ENCODE measurements around the gene CTDP1. TPM values are rescaled to one million over a fixed set of nuclear protein-coding genes. Genes with fewer than 3 reads are reported as not detected.
A peak's percentile ranks its signal among the peaks of the same experiment; 100 is the strongest.

The CTDP1 gene, protein sequence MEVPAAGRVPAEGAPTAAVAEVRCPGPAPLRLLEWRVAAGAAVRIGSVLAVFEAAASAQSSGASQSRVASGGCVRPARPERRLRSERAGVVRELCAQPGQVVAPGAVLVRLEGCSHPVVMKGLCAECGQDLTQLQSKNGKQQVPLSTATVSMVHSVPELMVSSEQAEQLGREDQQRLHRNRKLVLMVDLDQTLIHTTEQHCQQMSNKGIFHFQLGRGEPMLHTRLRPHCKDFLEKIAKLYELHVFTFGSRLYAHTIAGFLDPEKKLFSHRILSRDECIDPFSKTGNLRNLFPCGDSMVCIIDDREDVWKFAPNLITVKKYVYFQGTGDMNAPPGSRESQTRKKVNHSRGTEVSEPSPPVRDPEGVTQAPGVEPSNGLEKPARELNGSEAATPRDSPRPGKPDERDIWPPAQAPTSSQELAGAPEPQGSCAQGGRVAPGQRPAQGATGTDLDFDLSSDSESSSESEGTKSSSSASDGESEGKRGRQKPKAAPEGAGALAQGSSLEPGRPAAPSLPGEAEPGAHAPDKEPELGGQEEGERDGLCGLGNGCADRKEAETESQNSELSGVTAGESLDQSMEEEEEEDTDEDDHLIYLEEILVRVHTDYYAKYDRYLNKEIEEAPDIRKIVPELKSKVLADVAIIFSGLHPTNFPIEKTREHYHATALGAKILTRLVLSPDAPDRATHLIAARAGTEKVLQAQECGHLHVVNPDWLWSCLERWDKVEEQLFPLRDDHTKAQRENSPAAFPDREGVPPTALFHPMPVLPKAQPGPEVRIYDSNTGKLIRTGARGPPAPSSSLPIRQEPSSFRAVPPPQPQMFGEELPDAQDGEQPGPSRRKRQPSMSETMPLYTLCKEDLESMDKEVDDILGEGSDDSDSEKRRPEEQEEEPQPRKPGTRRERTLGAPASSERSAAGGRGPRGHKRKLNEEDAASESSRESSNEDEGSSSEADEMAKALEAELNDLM
- 10 to 100 TPM; 18.1 to 40.5 (median 25.7) TPM for total RNA-seq

DNA sequence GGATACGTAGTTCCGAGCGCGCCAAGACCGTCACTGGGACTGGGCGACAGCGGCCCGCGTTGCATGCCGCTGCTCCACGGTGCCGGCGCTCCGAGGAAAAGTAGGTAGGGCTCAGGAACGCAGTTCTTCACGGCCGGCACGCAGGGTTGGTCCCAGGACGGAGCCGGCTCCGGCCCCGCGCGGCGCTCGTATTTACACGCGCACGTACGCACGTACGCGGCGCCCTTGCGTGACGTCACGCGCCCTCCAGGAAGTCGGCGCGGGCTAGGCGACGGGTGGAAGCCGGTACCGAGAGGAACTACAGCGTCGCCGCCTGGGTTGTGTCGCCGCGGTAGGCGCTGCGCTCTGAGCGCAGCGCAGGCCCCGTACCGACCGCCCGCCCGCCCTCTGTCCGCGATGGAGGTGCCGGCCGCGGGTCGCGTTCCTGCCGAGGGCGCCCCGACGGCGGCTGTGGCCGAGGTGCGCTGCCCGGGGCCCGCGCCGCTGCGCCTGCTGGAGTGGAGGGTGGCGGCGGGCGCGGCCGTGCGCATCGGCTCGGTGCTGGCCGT lies at the start of gene CTDP1:
CTDP1 (plus strand) TSS at position 252 of the 548 bp plus-strand sequence; CDS start at position 397, 145 bp downstream.
- H3K36me3 ChIP-seq = peaks cover 0 to 23% (median 0%) of the 10 kb centered on the region in 3 donors
- no peaks in the 10 kb centered on the region for H3K9me3 ChIP-seq
- peak; percentile 77 to 89 for DNase-seq (ENCODE audit: low spot score in 2 of 2)
- 0 to 1% methylated on average over 18 to 26 of the region's 88 CpGs for WGBS, 2 donors
- peak within 1 kb of the TSS; percentile 78 to 100 (median 80) for H3K4me3 ChIP-seq
- peaks cover 0 to 52% (median 23%) of the 10 kb centered on the region in 4 donors for H3K4me1 ChIP-seq
- peak; percentile 71 to 84 for TF ChIP-seq EP300 (IDR thresholded peaks at IDR 0.05)
- TF ChIP-seq, protein P1, sequence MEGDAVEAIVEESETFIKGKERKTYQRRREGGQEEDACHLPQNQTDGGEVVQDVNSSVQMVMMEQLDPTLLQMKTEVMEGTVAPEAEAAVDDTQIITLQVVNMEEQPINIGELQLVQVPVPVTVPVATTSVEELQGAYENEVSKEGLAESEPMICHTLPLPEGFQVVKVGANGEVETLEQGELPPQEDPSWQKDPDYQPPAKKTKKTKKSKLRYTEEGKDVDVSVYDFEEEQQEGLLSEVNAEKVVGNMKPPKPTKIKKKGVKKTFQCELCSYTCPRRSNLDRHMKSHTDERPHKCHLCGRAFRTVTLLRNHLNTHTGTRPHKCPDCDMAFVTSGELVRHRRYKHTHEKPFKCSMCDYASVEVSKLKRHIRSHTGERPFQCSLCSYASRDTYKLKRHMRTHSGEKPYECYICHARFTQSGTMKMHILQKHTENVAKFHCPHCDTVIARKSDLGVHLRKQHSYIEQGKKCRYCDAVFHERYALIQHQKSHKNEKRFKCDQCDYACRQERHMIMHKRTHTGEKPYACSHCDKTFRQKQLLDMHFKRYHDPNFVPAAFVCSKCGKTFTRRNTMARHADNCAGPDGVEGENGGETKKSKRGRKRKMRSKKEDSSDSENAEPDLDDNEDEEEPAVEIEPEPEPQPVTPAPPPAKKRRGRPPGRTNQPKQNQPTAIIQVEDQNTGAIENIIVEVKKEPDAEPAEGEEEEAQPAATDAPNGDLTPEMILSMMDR (IDR thresholded peaks at IDR 0.05) = peak in 2 of 5 experiments; percentile 48 to 55
- no peak for TF ChIP-seq POLR2A (IDR thresholded peaks at IDR 0.05)
- H3K27me3 ChIP-seq = no peaks in the 10 kb centered on the region
- peak within 1 kb of the TSS; percentile 96 to 99 (median 98) for H3K27ac ChIP-seq

DNA sequence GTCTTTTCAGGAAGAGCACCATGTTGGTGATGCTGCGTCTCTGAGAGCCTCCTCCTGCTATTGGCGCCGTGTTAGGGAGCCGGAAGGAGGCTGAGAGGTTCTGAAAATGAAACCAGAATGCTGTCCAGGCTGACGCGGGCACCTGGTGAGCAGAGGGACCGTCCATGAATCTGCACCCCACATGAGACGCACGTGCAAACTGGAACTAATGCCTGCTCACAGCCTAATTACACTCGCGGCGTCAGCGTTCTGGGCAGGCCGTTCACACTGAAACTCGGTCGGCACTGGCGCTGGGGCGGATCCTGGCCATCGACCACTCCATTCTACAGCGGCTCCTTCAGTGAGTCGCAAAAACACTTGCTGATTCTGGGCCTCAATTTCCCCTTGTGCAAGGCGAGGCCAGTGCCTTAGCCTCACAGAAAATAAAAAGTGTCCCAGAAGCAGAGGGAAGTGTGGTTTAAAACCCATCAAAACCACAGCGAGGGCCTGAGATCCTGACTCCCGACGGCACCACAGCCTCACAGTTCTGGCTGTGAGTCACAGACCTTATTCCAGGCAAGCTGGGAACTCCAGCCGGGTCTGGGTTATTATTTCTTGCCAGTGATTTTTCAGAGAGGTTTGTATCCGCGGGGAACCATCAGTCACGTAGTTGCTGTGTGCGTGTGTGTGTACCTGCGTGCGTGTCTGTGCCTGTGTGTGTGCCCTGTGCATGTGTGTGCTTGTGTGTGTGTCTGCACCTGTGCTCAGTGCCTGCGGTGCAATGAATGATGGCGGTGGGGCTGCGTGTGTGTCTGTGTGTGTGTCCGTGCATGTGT lies 49.1 kb upstream of the CTDP1 start:
- Histone ChIP-seq H3K27ac (no peak overlapping the region), H3K4me1 (peaks cover 0 to 3% (median 0%) of the 10 kb centered on the region in 4 donors), H3K27me3 (no peaks in the 10 kb centered on the region), H3K36me3 (no peaks in the 10 kb centered on the region), H3K4me3 (no peak overlapping the region), H3K9me3 (no peaks in the 10 kb centered on the region)
- no peak for DNase-seq (ENCODE audit: low spot score in 2 of 2)
- 82 to 83% methylated on average over 36 of the region's 36 CpGs for WGBS, 2 donors
- no peak for TF ChIP-seq POLR2A (IDR thresholded peaks at IDR 0.05)
- no peak for TF ChIP-seq EP300 (IDR thresholded peaks at IDR 0.05)
- TF ChIP-seq, protein P1 (IDR thresholded peaks at IDR 0.05) = no peak

DNA sequence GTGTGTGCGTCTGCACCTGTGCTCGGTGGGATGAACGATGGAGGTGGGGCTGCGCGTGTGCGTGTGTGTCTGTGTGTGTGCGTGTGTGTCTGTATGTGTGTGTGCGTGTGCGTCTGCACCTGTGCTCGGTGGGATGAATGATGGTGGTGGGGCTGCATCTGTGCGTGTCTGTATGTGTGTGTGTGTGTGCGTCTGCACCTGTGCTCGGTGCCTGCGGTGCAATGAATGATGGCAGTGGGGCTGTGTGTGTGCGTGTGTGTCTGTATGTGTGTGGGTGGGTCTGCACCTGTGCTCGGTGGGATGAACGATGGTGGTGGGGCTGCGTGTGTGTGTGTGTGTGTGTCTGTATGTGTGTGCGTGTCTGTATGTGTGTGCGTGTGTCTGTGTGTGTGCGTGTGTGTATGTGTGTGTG lies 48.5 kb upstream of the CTDP1 start:
- Histone ChIP-seq H3K9me3 (no peaks in the 10 kb centered on the region), H3K36me3 (no peaks in the 10 kb centered on the region), H3K4me1 (no peaks in the 10 kb centered on the region), H3K27me3 (no peaks in the 10 kb centered on the region), H3K27ac (no peak overlapping the region), H3K4me3 (no peak overlapping the region)
- TF ChIP-seq, protein P1 (IDR thresholded peaks at IDR 0.05) = no peak
- TF ChIP-seq EP300 (IDR thresholded peaks at IDR 0.05) = no peak
- TF ChIP-seq POLR2A (IDR thresholded peaks at IDR 0.05) = no peak
- 81 to 86% methylated on average over 20 to 21 of the region's 21 CpGs for WGBS, 2 donors
- DNase-seq (ENCODE audit: low spot score in 2 of 2) = no peak

DNA sequence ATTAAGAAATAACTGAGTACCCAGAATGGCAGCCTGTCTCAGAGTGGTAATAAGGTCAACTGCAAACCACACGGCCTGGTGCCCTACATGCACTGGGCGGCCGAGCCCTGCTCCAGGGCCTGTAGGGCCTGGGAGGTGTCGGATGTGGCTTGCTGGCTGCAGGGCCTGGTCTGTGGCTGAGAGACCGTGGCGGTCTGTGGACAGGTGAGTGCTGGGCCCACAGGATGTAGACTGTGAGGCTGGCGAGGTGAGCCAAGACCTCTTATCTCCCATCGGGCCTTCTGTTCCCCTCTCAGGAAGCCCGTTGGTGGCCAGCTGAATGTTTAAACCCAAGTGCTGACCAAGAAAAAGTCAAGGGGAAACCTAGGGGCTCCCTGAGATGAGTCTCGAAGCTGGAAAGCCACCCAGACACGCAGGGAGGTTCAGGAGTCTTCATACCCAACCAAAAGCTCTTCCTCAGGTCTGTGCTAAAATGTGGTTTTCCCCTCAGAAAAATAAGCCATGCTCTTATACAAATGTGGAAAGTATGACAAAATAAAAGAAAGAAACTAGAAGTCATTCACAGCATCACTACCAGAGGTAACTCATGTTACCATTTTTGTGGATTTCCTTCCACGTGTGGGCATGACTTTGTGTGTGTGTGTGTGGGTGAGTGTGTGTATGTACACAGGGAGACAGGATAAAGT lies 47.7 kb upstream of the CTDP1 start:
- Histone ChIP-seq H3K27me3 (no peaks in the 10 kb centered on the region), H3K9me3 (no peaks in the 10 kb centered on the region), H3K4me1 (no peaks in the 10 kb centered on the region), H3K36me3 (no peaks in the 10 kb centered on the region), H3K4me3 (no peak overlapping the region), H3K27ac (no peak overlapping the region)
- TF ChIP-seq EP300 (IDR thresholded peaks at IDR 0.05) (no peak), POLR2A (IDR thresholded peaks at IDR 0.05) (no peak)
- TF ChIP-seq, protein P1 (IDR thresholded peaks at IDR 0.05) = no peak
- 89% methylated on average over 12 of the region's 12 CpGs for WGBS, 2 donors
- no peak for DNase-seq (ENCODE audit: low spot score in 2 of 2)

Measured in tibial nerve (tissue), 4 donors.